Activated CD4-positive, CD25-positive, alpha-beta regulatory T cell treated with anti-CD3 and anti-CD28 coated beads, Interleukin-2, amount 50 U/mL, for 72 hours (primary cell): ENCODE data around the gene IQUB.
"Not testable (repeated sequence)": the region's sequence is repeated elsewhere in the genome, so short reads cannot be mapped to it uniquely, and the experiment has no call there.

Source experiments
- DNase-seq: peaks from one replicate; pipeline ENCODE4 v3.0.0; 2021

Gene IQUB

DNA sequence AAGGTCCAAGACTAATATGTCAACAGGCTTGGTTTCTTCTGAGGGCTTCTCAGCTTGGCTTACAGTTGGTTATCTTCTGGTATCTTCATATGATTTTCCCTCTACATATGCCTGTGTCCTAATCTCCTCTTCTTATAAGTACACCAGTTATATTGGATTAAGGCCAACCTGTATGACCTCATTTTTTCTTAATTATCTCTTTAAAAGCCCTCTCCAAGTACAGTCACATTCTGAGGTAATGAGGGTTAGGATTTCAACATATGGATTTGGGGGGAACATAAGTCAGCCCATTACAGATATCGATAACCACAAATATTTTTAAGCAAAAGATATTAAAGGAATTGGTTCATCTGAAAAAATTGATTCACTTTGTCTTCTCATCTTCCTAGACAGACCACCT, 49.2 kb downstream of the IQUB start:
- no peak for DNase-seq

DNA sequence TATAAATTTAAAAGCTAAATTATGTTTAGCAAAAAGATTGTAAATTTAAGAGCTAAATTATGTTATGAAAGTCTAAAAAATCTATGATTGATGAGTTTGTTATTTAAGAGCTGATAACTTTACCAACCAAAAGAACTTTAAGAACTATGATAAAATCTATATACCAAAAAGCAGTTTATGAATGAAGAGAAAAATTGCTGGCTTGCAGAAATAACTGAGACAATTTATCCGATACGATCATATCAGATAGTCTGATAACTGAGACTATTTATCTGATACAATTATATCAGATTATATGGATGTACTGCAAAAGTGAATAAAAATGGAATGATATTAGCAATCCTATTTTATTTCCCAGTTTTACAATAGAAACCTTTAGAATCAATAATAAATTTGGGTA, 50.2 kb downstream of the IQUB start:
- no peak for DNase-seq

GRCh38 chr7:123480107-123480506, 54.3 kb downstream of the IQUB start:
- no peak for DNase-seq

- DNase-seq, result not testable (repeated sequence)
These were observed 56.3 kb downstream of the IQUB start for GRCh38 chr7:123478056-123478455.

DNA sequence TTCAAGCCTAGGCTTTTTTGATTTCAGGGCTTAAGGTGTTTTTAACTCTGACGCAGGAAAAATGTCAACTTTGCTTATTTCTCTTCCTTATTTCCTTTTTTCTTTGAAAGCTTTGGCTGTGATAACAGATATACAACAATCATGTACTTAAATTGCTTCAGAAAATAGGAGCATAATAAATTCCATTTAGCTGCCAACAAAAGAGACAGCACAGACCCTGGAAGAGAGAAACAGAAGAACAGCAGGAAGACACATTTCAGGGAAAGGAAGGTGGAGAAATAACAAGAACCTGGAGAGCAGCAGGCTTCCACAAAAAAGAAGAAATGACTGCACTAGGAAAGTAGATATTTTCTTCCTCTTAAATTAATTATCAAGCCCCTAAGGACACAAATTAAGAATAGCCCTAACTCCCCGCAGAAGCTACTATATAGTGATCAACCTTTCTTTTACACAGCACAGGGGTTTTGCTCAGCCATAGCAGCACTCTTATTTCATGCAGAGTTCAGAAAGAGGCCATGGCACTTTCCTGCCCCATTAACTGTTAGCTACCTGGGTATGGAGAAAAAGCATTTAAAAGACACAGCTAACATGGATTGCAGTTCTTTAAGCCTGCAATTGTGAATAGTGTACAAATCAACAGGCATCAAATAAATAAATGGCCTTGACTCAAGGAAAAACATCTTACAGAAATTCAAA, 61.5 kb downstream of the IQUB start:
- no peak for DNase-seq

DNA sequence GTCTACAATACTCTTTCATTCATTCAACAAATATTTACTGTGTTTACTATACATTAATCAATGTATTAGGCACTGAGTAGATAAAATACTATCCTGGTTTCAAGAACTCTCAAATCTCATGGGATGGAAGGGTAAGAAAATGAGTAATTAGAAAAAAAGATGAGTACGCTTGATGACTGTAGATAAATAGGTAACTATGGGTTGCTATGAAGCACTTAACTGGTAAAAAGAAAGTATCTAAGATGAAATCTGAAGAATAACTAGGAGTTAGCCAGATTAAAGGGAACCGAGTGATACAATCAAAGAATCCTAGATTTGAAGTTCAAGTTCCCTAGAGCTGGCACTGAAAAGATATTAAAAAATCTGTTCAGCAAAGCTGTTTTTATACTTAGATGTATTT, 62.1 kb downstream of the IQUB start:
- no peak for DNase-seq

- no peak for DNase-seq
These were observed 66.1 kb downstream of the IQUB start for GRCh38 chr7:123468303-123468702.

DNA sequence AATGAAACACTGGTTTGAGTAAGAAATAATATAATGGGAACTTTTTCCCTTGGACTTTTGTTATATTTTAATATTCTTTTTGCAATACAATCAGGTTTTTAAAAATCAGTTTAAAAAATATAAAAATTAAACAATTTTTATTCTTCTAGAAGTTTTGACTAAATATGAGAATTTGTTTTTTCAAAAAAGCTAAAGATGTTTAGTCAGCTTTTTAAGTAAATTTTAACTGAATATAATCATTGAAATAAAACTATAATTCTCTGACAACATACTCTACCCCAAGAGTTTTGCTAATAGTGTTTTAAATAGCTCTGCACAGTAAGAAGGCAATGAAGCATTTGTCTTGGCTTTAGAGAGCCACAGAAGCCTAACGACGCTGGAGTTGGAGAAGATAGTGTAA, 70.5 kb downstream of the IQUB start:
- DNase-seq, result no peak

GRCh38 chr7:123460616-123461015, 73.8 kb downstream of the IQUB start:
- DNase-seq, result no peak

DNA sequence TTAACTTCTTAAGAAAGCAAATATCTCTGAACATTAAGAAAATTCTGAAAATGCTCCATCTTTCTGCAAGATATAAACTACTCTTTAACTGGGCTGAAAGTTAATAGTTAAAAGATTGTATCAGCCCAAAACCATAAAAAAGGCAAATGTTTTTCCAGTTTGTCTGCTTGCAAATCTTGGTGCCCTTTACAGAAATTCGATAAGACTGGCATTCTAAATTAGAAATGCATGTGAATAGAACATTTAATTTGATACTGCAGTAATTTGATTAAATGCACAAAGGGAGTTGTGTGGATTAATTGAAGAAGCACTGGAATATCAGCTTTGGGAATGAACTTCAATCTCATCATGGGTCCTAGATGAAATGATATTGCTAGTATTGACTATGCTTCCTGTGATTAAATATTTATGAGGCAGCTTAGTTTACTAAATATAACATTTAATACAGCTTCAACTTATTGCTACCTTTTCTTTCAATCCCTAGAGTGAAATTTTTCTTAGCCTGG, 78.4 kb downstream of the IQUB start:
- DNase-seq, result no peak

GRCh38 chr7:123440101-123440548, 94.3 kb downstream of the IQUB start:
- DNase-seq, result no peak

DNA sequence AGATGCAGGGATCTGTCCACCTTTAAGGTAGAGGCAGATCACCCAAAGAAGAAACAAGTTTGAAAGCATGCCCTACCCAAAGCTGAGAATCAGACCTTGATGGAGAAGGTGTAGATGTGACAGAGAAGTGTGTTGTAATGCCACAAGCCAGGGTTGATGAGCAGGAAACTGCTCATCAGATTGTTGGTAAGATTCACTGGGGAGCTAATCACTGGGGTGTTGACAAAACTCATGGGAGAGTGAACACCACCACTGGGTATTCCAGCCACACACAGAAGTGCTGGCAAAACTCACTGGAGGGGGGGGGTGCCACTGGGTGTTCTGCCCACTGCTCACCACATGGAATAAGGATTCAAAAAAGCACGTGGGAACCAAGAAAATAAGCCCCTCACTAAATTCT, 95.2 kb downstream of the IQUB start:
- no peak for DNase-seq

DNA sequence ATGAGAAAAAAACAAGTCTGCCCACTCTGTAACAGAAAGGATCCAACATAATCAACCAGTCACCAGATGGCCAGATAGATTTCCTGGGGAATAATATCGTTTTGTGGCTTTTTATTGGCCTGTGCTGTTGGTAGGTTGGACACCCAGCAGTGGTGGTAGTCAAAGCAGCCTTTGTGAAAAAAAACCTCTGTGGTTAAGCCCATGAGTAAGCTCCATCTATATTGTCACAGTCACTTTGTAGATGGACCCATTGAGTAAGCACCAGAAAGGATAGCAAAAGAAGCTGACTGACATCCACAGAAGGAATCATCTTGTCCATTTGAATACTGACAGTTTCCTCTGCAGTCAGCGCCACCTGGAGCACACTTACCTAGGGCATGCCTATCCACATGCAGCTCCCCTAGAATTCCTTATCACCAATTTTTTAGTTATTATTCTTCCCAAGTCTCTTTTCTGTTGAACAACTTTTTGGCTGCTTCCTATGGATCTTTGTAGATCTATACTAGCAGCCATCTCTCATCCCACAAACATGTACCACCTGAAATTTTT, 96.9 kb downstream of the IQUB start:
- no peak for DNase-seq

DNA sequence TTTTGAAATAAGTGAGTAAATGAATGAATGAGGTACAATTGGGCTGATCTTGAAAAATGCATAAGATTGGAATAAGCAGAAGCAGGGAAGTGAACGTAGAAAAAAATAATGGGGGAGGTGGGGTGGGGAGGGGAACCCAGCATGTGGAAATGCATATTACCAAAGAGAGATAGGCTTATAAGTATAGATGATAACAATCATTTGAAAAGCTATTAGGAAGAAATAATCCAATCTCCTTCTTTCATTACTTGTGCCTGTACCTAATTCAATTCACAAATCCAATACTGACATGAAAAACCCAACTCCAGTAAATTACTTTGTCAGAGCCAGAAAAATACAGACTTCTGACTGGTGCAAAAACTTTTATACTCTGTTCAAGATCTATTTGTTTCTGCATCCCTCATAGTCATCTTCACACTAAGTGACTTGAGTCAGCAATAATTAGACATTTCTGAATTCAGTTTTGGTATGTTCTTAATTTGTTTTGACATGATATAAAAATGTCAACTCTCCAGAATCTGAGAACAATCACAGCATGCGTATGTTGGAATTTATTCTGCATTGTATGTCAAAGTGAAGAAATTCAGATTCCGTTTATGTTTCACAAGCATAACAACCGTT, 99.2 kb downstream of the IQUB start:
- no peak for DNase-seq

- DNase-seq, result no peak
These were observed 100.7 kb downstream of the IQUB start for GRCh38 chr7:123433665-123434064.

GRCh38 chr7:123432601-123433000, 101.8 kb downstream of the IQUB start:
- DNase-seq, result no peak

GRCh38 chr7:123431075-123431614, 103.2 kb downstream of the IQUB start:
- DNase-seq, result no peak

GRCh38 chr7:123425246-123425645, 109.1 kb downstream of the IQUB start:
- no peak for DNase-seq

DNA sequence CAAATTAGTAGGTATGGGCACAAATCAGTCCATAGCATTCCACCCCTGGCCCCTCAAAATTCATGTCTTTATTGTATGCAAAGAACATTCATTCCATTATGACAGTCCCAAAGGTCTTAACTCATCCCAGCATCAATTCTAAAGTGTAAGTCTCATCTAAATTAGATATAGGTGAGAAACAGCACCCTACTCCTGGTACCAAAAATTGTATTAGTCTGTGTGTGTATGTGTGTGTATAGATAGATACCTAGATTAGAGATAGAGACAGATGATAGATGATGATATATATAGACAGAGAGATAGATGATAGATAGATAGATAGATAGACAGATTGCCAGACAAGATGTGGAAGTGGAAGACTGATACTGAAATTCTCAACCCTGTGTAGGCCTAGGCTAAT, 109.9 kb downstream of the IQUB start:
- DNase-seq, result no peak

- DNase-seq, result no peak
These were observed 110.8 kb downstream of the IQUB start for GRCh38 chr7:123423622-123424021.

DNA sequence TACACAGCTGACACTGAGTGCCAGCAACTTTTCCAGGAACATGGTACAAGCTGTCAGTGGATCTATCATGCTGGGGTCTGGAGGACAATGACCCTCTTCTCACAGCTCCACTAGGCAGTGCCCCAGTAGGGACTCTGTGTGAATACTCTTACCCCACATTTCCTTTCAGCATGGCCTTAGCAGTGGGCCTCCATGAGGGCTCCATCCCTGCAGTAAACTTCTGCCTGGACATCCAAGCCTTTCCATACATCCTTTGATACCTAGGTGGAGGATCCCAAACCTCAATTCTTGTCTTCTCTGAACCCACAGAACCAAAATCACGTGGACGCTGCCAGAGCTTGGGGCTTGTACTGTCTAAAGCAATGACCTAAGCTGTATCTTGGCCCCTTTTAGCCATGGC, 116.8 kb downstream of the IQUB start:
- no peak for DNase-seq

DNA sequence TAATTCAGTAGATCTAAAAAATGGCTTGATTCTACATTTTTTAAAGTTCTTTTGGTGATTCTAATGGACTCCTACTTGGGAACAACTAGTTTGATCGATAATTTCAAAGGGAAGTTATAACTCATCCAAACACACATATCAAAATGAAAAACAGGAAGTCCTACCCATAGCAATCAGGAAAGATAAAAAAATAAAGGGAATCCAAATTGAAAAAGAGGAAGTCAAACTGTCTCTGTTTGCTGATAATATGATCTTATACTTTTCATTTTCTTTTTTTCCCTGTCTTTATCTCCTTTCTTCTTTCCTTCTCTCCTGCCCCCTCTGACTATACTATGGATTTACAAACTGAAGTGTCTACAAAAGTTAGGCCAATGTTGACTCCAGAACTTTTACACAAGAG, 118.8 kb downstream of the IQUB start:
- DNase-seq, result no peak

DNA sequence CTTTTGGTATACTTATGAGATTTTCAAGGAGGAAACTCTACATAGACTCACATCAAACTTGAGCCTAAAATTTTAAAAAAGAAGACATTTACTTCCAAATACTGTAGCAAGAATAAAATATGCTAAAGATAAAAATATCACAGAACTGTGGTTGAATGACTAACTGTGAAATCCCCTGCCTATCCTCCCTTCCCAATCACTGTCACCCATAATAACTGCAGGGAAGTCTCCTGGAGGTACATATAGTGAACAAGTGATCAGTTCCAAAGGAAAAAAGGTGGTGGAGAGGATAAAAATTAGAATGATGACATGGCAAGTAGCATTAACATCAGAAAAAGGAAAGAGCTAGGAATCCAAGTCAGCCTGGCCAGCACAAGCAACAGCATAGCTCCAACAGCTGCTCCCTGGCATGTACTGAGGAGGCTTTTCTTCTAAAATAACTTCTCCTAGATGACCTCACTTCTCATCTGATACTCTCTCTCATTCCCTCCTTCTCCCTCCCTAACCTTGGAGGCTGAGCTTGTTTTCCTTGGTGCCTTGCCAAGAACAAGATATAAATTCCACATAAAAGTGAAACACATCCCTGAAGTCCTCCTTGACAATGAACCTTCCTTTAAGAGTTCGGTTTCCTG, 124.0 kb downstream of the IQUB start:
- DNase-seq, result no peak

DNA sequence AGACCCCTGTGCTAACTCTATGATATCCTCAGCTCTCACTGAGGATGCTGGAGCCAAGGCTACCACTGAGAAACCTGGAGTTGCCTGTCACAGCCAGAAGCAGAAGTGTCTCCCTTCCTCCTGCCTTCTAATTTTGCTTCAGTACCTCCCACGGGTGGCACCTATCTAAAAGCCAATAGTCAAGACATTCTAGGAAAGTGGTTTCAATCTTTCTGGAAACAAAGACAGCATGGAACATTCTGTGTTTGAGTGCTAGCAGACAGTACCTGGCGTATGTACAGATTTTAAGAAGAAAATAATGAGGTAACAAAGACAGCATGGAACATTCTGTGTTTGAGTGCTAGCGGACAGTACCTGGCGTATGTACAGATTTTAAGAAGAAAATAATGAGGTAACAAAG, 126.4 kb downstream of the IQUB start:
- DNase-seq, result not testable (repeated sequence)
